Measurements from ENCODE around the gene EFCAB6.
"Not testable (repeated sequence)": the region's sequence is repeated elsewhere in the genome, so short reads cannot be mapped to it uniquely, and the experiment has no call there.

EFCAB6 gene

DNA sequence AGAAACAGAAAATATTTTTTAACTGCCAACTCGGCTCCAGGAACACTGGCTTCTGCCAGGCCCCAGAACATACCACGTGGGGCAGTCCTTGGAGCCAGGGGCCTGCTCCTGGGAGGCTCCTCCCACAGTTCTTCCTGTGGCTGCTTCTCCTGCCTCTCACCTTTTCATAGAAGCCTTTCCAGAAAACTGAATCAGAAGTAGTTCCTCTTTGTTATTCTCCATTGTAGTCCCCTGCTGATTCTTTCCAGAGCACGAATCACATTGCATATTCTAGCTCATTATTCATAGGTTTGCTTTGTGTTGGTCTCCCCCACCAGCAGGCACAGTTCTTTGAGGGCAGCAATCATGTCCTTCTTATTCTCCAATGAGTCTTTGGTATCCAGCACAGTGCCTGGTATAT lies 106.0 kb downstream of the EFCAB6 start:
- DNase-seq: no peak

DNA sequence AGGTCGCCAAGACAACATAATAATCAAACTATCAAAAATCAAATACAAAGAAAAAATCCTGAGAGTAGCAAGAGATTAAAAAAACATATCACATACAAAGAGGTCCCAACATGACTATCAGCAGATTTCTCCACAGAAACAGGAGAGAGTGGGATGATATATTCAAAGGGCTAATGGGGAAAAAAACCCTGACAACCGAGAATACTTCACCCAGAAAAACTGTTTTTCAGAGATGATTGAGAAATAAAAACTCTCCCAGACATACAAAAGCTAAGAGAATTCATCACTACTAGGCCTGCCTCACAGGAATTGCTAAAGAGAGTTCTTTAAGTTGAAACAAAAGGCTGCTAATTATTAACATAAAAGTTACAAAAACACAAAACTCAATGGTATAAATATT lies 108.1 kb downstream of the EFCAB6 start:
- DNase-seq: no peak

DNA sequence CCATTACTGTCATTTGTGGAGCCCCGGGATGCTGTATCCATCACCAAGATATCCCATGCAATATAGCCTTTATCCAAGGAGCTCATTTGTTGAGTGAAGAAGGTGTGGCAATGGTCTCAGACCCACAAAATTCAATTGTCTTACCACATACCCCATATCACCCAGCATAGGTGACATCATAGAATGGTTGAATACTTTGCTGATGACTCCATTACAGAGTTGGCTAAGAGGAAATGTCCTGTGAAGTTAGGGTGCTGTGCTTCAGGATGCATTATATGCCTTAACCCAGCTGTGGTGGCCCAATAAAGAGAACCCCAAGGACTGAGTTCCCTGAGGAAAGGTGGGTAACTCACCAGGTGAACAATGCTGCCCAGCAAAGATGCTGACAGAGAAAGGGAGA lies 113.7 kb downstream of the EFCAB6 start:
- no peak for DNase-seq

DNA sequence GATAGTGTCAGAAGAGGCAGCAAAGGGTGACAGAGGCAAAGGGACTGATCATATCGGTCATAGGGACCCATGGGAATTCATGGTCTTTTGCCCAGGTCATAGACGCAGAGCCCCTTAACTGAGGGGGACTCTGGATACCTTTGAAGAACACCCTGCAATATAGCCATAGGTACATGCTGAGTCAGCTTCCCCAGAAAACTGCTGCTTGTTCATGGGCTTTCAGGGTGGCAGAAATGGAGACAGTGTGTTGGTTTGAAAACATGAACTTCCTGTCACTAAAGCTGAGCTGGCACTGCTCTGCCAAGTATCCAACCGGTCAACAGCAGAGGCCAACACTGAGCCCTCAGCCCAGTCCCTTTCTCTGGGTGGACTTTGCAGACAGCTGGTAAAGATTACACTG lies 114.2 kb downstream of the EFCAB6 start:
- DNase-seq: no peak

DNA sequence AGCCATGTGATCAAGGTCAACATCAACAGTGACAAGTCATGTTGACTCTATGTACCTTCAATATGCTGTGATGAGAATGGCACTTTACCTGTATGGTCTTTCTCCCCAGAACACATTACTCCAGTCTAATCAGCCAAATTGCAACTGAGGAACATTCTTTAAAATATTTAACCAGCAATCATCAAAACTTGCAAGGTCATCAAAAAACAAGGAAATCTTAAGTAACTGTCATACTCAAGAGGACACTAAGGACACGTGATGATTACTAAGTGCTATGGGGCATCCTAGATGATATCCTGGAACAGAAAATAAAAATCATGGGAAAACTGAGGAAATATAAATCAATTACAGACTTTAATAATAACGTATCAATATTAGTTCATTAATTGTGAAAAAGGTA lies 118.9 kb downstream of the EFCAB6 start:
- DNase-seq: no peak

DNA sequence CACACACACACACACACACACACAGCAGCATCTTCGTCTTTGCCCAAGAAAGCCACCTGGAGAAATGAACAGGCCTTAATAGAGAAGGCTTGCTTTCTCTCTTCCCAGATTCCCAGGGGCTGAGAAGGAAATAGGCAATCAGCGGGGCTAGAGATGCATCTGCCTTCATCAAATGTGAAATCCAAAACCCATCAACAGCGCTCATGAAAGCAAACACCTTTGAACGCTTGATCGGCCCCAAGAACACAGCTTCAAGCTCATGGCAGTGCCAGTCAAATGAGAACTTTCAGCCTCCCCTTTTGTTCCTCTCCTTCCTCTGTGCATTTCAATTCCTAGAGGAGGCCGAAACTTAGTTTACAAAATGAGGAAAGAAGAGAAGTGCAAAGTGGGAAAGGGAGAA lies 122.7 kb downstream of the EFCAB6 start:
- no peak for DNase-seq

DNA sequence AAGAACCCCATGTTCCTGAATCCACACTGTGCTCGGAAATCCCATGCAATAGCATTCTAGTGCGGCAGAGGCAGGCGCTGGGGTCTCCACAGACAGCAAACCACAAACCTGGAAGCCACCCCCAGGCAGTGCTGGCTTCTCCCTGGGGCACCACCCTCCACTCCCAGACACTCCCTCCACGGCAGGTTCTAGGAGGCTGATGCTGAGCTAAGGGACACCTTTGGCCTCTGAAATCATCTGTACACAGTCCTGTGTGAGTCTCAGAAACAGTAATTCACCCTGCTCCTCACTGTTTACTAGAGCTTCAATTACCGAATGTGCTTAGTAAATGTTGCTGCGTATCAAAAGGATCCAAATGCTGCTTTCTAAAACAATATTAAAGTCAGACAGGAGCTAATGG lies 129.3 kb downstream of the EFCAB6 start:
- DNase-seq: no peak

DNA sequence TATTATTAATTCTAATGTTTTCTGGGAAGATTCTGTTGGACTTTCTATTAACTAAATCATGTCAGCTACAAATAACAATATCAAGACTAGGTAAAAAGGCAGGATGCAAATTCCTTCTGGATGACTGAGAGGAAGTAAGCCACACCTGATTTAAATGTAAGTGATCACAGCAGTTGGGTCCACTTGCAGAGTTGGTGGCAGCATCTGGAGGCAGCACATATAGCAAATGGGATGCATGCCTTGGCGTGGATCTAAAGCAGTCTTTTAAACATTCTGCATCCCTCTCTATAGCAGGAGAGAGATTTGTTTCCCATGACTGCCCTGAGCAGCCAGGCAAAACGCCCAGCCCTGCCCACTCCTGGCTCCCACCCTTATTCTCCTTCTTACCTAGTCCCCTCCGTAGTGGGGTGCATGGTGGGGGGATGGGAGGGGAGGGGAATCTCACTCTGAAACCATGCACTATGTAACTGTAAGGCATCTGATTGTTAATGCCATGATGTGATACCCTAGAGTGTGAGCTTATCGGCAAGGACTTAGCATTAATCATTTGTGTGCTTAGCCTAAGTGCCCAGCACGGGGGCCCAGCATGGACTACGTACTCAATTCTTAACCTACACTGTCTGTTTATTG lies 130.3 kb downstream of the EFCAB6 start:
- DNase-seq: no peak

DNA sequence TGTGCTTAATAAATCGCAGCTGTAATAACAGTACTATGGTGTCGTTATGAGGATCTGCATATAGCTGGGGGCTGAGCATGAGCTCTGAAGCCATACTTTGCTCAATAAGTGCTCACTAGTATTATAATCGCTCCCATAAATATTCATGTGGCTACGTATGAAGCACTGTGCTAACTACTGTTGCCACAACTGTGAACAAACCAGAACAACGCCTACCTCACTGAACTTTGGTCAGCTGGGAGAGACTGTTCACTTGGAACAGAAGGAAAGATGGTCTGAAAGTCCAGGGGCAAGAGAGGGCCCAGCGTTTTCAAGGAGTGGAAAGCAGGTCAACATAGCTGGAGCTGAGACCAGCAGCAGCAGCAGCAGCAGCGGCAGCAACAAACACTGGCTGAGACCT lies 141.6 kb downstream of the EFCAB6 start:
- DNase-seq: no peak

DNA sequence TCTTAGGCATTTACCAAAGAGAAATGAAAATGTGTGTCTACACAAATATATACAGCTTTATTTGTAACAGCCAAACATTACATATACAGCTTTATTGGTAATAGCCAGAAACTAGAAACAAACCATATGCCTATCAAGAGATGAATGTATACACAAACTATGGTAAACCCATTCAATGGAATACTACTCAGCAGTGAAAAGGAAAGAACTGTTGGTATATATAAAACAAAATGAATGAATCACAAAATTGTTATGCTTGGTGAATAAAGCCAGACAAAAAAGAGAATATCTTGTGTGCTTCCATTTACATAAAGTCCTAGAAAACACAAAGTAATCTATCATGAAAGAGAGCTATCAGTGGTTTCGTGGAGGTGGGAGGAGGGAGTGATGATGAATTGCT lies 142.9 kb downstream of the EFCAB6 start:
- no peak for DNase-seq

DNA sequence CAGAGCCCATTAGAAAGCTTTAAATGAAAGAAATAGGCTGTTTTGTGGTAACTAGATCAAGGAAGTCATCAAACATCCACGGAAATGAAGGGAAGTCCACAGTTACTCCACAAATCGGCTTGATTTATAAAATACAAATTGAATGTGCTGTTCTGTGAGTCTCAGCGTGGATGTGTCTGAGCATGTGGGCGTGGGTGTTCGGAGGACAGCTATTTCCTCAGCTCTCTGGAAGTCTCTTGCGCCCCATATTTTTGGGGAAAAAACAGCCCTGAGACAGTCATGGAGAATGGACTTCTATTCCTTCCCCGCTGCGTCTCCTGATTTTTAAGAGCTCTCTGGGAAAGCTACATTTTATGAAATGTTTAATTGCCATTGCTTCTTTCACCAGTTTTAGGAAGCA lies 144.4 kb downstream of the EFCAB6 start:
- no peak for DNase-seq

DNA sequence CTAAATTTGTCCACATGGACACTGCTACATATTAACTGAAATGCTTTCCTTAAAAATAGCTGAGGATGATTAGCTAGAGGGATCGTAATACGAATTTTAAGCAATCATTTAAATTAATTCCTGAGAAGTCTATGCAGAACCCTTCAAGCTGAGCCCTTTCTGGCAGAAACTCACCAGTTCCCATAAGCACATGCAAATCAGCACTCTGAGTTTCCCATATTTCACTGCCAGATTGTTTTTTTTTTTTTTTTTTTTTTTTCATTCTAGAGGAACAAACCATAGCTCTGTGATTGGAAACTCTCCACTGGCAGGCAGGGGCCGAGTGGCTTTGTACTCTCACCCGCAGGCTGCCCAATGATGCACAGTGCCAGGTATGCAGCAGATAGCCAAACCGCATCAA lies 145.6 kb downstream of the EFCAB6 start:
- no peak for DNase-seq

DNA sequence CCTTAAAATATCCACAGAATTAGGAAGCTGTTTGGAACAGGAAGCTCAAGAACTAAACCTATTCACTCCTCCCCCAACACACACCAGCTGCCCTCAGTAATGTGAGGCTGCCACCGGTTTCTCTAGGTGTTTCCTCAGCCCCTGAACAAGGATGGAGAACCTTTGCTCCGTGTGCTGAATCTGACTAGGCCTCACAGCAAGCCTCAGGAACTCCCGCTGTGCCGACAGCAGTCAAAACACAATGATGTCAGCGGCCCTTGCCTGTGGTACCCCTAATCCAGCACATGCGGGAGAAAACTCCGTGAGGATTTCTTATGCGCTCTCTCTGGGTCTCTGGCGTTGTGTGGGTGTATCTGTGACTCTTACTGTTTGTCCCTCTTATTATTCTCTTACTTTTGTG lies 153.3 kb downstream of the EFCAB6 start:
- no peak for DNase-seq

DNA sequence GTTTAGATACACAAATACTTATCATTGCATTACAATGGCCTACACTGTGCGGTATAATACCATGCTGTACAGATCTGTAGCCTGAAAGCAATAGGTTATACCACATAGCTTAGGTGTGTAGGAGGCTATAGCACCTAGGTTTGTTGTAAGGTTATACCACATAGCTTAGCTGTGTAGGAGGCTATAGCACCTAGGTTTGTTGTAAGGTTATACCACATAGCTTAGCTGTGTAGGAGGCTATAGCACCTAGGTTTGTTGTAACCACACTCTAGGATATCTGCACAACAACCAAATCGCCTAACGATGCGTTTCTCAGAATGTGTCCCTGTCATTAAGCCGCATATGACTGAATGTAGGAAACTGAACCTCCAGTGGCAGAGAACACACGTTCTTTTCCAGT lies 155.5 kb downstream of the EFCAB6 start:
- DNase-seq: not testable (repeated sequence)

DNA sequence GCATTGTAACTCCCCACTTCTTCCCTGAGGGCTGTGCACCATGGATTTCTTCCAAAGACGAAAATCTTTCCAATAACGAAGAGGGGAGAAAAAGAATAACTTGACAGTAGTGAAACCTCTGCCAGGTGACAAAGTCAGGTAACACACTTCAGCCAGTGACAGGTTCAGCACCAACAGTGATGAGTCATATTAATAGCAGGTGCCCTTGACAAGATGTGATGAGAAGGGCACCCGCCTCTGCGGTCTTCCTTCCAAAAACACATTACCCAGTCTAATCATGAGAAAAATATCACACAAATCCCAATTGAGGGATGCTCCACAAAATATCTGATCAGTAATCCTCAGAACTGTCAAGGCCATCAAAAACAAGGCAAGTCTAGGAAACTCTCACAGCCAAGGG lies 157.8 kb downstream of the EFCAB6 start:
- DNase-seq: no peak

DNA sequence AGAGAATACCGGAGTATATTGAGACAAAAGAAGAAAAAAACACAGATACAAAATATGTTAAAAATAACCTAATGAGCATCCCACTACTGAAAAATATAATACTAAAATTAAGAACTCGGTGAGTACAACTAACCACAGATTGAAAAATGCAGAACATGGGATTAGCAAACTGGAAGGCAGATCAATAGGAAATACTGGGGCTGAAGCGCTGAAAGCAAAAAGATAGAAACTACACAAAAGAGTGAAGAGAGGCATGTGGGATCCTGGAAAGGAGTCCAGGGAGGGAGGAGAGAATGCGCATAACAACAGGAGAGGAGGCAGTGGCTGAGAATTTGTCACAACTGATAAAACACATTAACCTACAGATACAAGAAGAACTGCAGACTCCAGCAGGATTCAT lies 159.3 kb downstream of the EFCAB6 start:
- no peak for DNase-seq

DNA sequence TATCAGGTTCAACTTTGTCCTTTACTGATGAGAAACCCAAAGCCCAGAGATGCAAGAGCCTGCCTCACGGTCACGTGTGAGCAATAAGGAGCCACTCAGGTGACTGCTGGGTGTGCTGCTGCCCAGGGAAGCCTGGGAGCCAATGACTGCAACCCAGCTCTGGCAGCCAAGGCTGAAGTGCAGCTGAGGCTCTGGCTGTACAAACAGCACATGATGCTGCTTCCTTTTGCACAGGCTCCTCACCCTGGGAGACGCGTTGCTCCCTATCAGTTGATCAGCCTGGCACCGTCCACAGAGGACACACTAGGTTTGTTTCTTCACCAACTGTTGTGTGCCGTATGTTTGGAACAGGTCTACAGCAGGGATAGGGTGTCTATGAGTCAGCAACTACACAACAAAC lies 168.7 kb downstream of the EFCAB6 start:
- DNase-seq: no peak

DNA sequence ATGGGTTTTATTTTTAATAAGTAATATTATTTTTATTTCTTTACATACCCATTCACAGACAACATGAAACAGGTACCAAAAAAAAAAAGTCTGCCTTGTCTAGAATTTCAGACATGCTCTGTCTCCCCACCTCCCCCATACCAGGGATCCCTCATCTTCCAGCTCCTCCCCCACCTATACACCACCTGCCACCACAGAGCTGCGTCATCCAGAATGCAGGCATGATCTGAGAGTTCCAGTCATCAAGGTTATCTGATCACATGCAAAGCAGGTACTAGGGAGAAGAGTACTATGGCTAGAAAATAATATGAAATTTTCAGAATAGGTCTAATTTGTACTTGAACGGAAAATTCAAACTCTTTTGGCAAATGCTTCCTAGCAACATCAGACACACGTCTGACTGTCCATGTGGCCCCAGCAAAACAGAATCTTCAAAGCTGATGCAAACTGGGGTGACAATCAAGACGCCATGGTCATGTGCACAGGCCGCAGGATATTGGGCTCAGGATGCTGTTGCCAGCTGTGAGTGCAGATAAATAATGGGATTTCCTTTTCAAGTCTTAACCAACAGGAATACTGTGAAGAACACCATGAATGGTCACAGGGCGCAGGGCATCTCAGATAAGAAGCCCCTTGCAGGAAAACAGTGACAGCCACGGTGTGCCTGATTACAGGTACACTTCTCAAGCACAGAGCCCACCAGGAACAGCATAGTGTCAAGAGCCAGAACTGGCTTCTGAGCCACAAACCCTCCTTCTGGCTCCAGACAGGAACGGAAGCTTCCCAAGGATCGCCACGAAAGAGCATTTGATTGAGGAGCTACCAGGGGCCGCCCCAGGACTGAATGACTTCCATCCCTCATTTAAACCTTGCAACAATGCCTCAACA lies 169.5 kb downstream of the EFCAB6 start:
- DNase-seq: no peak

DNA sequence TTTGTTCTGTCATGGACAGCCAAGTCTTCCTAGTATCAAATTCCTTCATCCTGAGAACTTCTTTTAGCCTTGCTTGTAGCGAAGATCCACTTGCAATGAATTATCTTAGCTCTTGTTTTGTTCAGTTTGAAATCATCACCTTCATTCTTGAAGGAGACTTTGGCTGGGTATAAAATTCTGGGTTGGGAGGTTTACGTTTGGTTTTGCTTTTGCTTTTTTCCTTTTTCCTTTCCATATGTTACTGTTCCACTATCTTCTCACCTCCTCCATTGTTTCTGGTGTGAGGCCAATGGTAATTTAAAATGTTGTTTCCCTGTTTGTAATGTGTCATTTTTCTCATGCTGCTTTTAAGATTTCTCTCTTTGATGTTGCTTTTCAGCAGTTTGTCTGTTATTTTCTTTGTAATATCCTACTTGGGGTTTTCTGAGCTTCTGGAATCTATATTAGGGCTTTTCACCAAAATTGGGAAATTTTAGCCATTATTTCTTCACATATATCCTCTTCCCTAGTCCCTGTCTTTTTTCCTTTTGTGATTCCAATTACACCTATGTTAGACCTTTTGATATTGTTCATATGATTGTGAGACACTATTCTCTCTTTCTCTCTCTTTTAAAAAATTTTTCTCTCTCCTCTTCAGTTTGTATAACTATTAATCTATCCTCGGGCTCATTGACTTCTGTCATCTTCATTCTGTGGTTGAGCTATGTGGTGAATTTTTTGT lies 172.7 kb downstream of the EFCAB6 start:
- no peak for DNase-seq

DNA sequence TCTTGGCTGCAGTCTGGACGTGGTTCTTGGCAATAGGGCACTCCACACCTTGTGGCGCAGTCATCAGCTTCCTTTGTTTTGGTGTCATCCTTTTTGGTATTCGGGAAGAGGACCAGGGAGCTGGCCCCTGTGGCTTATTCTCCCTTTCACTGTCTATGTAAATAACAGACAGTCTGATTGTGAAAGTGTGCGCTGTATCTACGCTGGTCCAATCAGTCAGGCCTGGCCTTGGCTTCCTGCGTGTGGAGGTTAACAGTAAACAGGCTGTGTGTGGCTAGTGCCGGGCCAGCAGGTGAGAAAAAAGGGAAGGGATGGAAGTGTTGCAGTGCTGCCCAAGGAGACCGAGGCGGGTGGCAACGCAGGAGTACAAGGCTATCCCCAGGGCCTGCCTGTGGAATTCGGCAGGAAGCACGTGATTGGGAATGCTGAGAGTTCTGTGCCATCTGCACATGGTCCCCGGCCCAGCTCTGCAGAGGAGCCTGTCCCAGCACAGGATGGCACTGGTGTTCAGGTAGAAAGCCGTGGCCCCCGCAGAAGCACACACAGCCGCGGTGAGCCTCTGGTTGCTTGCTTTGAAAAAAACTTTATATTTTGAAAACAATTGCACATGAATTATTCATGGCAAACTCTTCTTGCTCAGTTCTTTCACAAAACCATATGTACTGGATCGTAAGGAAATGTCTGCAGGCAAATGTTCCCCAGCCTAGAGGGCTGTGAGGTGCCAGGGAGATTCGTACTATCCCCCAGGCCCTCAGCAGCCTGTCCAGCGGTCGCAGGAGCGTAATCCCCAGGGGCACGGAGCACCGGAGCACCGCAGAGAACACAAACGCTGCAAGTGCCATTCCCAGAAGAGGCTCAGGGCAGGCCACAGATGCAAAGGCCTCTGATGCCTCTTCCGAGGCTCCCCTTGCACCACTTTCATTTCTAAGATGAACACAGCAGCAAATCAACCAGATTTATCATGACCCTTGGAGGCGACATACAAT lies 174.5 kb downstream of the EFCAB6 start:
- DNase-seq: no peak

DNA sequence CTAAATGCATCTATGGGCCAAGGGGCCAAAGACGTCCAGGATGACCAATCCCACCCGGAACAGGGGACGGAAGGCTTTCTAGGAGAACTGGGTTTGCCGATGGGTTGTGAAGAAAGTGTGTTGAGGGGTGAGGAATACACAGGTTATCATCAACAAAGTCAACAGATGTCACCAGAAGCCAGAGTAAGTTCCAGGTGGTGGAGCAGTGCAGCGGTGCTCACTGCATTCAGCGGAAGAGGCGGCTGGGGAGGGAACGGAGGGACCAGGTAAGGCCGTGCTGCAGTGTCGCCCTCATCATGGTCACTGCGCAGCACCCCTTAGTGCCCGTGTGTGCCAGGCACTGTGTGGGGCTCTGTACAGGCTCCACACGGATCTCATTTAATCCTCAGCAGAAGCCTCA lies 176.0 kb downstream of the EFCAB6 start:
- no peak for DNase-seq

DNA sequence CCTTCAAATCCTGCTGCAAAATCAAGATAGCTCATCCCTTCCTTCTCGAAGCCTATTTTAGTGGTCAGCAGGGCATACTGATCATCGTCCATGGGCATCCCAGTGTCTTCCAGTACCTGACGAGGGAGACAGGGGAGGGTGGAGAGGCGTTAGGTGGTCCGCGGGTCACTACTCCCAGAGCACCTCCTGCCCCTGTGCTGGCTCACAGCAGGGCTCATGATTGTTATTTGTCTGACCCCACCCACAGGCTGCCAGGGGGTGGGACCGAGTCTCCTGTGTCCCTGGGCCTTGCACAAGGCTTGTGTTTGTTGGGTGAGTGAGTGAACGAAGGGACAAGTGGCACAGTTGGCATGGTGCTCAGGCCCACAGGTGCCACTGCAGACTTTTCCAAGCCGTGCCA lies 177.0 kb downstream of the EFCAB6 start:
- no peak for DNase-seq

DNA sequence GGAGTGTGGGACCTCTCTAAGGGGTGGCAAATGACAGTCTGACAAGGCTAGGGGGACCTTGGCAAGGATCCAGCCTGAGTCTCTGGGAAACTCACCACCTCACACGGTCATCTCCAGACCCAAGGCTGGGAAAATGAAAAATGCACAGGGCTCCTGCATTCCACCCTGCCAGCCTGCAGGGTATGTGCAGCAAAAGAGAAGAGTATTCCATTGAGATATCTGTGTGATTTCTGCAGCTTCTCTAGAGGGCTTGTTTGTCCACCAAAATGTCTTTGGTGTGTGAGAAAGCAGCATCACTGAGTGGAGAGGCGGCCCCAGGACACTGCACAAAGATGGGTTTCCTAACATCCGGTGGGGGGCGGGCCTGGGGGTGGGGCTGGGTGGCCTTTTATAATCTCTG lies 177.8 kb downstream of the EFCAB6 start:
- DNase-seq: no peak
